Upper lobe of left lung (tissue), 4 donors: ENCODE data around the gene CHKA.

Experiments used
- EP300 ChIP-seq, 4 donors: sonication (generic); formaldehyde crosslinking; IDR thresholded peaks; one replicate each; pipeline ENCODE4 v1.5.1; 2017; ENCODE audit warnings: antibody characterized with exemption in 4 of 4, control low read depth in 2 of 4
- POLR2AphosphoS5 ChIP-seq, 2 donors: sonication (generic); formaldehyde crosslinking; IDR thresholded peaks; one replicate each; pipeline ENCODE4 v1.5.1; 2017; ENCODE audit warnings: antibody characterized with exemption in 2 of 2

DNA sequence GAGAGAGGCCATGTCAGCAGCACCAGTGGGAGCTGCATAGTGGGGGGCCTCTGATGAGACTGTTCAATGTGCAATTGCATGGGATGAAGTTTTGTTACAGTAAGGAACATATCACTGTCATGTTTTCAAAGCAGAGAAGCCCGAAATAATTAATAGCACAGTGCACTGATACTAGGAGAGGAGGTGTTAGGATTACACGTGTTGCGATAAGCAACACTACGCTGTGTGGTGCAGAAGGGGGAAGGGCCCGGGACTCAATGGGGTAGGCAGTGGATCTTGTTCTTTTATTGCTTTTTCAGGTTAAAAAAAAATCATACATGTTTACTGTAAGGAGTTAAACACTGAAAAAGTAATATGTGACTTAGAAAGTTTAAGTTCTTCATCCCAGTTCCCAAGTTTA lies 53.2 kb downstream of the CHKA start:
- no peak for TF ChIP-seq POLR2AphosphoS5 (IDR thresholded peaks at IDR 0.05)
- TF ChIP-seq EP300 (IDR thresholded peaks at IDR 0.05), result no peak
